Activated gamma-delta T cell (primary cell): ENCODE measurements around the gene CROCC2.

Experiments used
- DNase-seq: peaks from one replicate; lab custom pipeline; 2025; lab: John Stamatoyannopoulos, UW

CROCC2 gene

GRCh38 chr2:240891492-240892340 lies 14.4 kb upstream of the CROCC2 start:
- DNase-seq: no peak

- DNase-seq: no peak
These were observed 13.8 kb upstream of the CROCC2 start for GRCh38 chr2:240892356-240892755.

GRCh38 chr2:240892925-240893324 lies 13.2 kb upstream of the CROCC2 start:
- no peak for DNase-seq

GRCh38 chr2:240893363-240893844 lies 12.7 kb upstream of the CROCC2 start:
- no peak for DNase-seq

- no peak for DNase-seq
These were observed 12.1 kb upstream of the CROCC2 start for GRCh38 chr2:240894006-240894405.

GRCh38 chr2:240894836-240895558 lies 11.1 kb upstream of the CROCC2 start:
- no peak for DNase-seq

GRCh38 chr2:240895656-240896388 lies 10.3 kb upstream of the CROCC2 start, which contains the start of gene MAB21L4:
Gene MAB21L4 (minus strand): TSS chr2:240896156. CDS start chr2:240895997, 159 bp downstream.
- DNase-seq: no peak

- DNase-seq: no peak
These were observed 9.7 kb upstream of the CROCC2 start for GRCh38 chr2:240896394-240896793.

GRCh38 chr2:240896871-240897692 lies 9.1 kb upstream of the CROCC2 start:
- DNase-seq: no peak

- DNase-seq: no peak
These were observed 7.9 kb upstream of the CROCC2 start for GRCh38 chr2:240898108-240898730.

- DNase-seq: no peak
These were observed 7.2 kb upstream of the CROCC2 start for GRCh38 chr2:240898731-240899467.

GRCh38 chr2:240899468-240899865 lies 6.7 kb upstream of the CROCC2 start:
- DNase-seq: no peak

- DNase-seq: no peak
These were observed 5.8 kb upstream of the CROCC2 start for GRCh38 chr2:240900141-240900860.

GRCh38 chr2:240901986-240902614 lies 4.0 kb upstream of the CROCC2 start:
- no peak for DNase-seq

GRCh38 chr2:240902615-240903041 lies 3.5 kb upstream of the CROCC2 start:
- no peak for DNase-seq

GRCh38 chr2:240903191-240904060 lies 2.7 kb upstream of the CROCC2 start:
- no peak for DNase-seq

GRCh38 chr2:240904216-240905175 lies 1.6 kb upstream of the CROCC2 start:
- no peak for DNase-seq
